NCI-H1930 (cell line): Measurements from ENCODE around the gene C5orf15.
"Not testable (repeated sequence)": the region's sequence is repeated elsewhere in the genome, so short reads cannot be mapped to it uniquely, and the experiment has no call there.

Source experiments
- DNase-seq, 2 experiments: peaks; one replicate each; lab custom pipeline; 2025; lab: John Stamatoyannopoulos, UW

C5orf15 gene

GRCh38 chr5:133994297-133994989 is 26.0 kb upstream of the C5orf15 start:
- no peak for DNase-seq

- DNase-seq, result no peak
These were observed 24.9 kb upstream of the C5orf15 start for GRCh38 chr5:133993185-133993936.

GRCh38 chr5:133992429-133993155 is 24.2 kb upstream of the C5orf15 start:
- DNase-seq, result no peak

DNA sequence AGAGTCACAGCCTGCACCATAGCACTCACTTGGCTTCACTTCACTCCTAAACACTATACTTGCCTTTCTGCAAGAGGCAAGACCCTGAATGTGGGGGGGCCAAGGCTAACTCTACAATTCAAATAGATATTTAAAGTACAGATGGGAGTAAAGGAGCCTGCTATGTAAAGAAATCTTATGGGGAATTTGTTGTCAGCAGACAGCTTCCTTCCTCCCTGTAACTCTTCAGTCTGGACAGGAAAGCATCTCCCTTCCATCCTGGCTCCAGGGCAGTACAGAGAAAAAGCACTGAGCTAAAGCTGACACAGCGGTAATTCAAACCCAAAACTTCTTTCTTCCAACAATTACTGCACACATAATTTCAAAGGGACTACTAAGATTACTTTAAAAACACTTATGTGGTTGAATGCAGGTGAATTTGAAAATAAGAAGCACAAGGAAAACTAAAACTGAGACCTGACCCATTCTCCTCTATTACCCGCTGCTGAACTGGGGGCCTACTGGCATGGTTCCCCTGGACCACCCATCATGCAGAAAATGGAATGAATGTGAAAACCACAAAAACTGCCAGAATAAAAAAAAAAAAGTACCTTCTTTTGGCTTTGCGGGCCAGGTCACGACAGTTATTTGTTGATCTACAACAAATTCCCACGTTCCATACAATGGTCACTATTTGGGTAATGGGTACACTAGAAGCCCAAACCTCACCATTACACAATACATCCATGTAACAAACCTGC is 22.9 kb upstream of the C5orf15 start:
- DNase-seq, result no peak

DNA sequence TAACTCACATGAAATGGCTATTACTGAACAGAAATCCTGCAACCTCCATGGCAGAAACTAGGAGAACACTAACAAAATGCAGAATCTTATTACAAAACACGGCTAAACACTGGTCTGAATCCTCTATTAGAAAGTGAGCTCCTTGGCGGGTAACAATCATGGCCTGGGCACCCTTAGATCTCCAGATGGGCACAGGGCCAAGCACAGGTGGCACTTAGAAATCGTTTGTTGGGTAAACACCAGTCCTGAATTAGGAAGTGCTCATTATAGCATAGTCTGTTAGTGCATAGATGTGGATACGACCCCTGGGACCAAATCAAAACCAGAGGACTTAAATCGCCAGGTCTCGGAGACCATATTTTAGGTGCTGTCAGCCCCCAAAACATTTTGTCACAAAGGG is 22.0 kb upstream of the C5orf15 start:
- DNase-seq, result no peak

DNA sequence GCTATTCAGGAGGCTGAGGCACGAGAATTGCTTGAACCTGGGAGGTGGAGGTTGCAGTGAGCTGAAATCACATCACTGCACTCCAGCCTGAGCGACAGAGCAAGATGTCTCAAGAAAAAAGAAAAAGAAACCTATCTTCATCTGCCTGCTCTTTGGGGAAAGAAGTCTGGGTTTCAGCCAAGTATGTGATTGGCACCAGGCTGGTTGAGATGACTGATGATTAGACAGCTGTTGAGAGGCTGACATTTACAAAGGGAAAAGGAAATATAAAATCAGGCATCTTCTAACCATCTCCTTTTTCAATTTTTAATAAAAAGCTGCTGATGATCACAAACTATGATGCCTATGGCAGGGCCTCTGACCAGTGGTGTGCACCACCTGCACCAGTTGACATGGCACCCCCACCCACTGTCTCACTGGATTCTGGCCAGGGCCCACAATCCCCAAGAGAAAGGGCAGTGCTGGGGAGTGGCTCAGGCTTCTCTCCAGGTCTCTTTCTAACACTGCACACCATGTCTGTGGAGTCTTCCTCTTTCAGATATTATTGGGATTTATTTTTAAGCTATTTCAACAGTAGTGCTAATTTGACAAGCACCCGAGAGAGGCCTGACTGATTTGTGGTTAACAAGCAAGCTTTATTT is 17.2 kb upstream of the C5orf15 start:
- no peak for DNase-seq

DNA sequence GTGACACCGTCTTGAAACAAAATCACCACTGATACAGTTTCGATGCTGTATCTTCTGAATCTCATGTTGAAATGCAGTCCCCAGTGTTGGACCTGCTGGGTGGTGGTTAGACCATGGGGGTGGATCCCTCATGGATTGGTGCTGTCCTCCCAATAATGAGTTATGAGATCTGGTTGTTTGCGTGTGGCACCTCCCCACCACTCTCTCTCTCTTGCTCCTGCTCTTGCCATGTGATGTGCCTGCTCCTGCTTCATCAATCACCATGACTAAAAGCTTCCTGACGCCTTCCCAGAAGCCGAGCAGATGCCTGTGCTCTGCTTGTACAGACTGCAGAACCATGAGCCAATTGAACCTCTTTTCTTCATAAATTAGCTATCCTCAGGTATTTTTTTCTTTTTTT is 15.2 kb upstream of the C5orf15 start:
- no peak for DNase-seq

DNA sequence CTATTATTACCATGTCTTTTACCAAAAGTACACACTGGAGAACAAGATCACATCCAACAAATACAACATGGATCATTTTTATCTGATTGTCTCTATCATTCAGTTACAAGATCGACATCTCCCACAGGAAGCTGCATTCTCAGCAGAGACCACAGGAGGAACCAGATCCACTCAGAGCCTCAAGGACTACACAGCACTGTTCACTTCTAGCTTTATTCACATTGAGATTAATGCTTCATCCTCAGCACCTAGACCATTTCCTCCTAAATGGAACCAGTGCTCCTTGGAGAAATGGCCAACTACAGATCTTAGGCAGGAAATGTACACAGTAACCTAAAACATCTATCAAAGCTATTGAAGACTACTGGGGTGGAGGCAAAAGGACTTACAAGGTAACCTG is 13.3 kb upstream of the C5orf15 start:
- DNase-seq, result no peak

DNA sequence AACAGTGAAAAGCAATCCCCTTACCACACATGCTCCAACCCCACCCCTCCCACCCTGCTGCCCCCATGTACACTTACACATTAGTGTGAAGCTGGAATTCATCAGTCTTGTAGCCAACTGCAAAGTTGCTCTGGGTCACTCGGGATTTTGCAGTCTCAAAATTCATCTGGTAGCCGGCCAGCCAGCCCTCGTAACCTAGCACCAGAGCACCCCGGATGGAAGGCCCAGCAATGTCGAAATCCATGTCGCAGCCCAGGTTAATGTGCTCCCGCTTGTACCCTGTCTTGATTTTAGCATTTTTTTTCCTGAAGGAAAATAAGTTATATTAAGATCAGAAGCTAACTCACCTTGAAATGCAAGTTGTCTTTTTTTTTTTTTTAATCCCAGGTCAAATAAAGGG is 12.2 kb upstream of the C5orf15 start:
- DNase-seq, result no peak

- no peak for DNase-seq
These were observed 10.5 kb upstream of the C5orf15 start for GRCh38 chr5:133978943-133979342.

DNA sequence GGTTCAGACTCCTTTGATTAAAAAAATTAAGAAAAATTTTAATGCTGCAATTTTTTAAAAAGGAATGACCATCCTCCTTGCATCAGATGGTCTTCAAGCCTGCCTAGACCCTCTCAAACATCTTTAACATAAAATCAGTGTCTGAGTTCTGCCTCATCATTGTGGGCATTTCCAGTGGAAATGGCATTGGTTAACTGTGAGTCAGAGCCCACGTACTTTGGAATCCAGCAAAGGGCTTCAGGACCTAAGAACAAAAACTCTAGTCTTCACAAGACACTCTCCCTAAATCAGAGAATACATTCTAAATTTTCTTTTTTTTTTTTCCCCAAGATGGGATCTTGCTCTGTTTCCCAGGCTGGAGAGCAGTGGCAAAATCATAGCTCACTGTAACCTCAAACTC is 9.4 kb upstream of the C5orf15 start:
- no peak for DNase-seq

DNA sequence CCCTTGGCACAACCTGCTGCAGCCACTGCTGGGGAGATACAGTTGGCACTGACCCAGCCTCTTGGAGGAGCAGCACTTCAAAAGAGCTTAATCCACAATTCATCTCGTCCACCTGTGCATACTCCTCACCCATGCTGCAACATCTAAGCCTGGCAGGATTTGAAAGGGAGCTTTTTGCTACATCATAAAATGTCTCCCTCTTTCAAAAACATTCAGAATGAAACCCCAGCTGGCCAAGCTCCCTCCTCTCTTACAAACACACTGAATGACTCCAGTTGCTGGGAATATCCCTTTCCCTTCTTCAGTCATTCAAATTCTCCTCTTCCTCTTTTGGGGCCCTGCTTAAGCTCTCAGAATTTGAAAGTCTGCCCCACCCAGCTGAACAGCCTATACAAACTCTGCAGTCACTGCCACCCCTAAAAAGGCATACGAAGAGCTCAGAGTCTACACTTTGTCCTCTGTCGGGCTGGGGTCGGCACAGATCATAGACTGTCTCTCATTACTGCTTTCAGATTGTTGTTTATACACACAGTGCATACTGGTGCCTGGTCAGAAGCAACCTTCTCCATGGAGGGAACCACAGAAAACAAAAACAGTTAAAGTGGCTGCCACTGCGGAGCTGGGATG is 8.8 kb upstream of the C5orf15 start:
- DNase-seq, result no peak

GRCh38 chr5:133975546-133975945 is 7.1 kb upstream of the C5orf15 start:
- DNase-seq, result not testable (repeated sequence)

DNA sequence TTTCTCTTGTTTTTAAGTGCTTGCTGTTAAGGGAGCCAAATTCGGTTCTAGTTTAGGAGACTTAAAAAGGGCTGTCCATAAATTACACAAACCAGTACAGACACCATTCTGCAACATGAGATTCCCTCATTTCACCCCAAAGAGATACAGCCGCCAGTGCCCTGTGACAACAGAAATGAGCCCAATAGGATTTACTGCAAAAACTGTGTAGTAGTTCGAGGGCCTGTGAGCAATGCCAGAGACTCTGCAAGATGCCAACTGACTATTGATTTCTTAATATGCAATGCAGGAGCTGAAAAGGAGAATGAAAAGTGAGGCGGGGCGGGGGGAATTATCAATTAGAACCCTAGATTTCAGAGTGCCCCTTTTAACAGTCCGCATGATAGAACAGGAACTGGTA is 5.7 kb upstream of the C5orf15 start:
- DNase-seq, result no peak

GRCh38 chr5:133970325-133970909 is 2.0 kb upstream of the C5orf15 start:
- DNase-seq, result no peak

- no peak for DNase-seq
These were observed 1.4 kb upstream of the C5orf15 start for GRCh38 chr5:133969654-133970324.

DNA sequence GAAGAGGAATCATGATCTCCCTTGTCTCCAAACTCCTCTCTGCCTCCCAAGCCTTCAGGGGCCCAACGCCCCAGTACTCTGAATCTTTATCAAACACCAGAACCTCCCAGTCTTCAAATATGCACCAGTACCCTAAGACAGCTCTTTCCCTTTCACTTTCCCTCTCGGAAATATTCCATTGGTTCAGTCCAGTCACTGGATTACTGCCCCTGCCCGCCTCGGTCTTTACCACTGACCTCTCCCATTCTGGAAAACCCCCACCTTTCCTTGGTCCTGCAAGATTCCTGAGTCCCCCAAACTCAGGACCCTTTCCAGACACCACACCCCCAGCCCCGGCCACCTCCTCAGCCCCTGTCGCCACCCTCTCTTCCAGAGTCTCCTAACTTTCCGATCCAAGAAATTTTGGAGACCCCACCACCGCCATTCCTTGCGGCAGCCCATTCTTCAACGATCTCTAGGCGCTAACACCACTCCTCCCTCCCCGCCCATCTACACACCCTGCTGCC is 674 bp downstream of the C5orf15 start:
- DNase-seq, result no peak

GRCh38 chr5:133967124-133967523 is 1.3 kb downstream of the C5orf15 start:
- DNase-seq, result no peak

DNA sequence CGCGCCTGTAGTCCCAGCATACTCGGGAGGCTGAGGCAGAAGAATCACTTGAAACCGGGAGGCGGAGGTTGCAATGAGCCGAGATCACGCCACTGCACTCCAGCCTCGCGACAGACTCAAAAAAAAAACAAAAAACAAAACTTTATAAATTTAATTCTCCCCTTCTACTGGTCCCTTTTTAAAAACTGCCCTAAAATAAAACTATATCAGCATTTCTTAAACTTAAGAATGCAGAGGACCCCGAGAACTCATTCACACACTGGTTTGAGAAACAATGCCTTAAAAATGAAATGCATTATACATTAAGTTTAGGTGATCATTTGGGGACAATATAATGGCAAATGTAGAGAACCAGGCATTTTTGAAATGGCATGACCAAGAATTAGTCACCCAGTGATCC is 2.3 kb downstream of the C5orf15 start:
- DNase-seq, result no peak

GRCh38 chr5:133963493-133964128 is 4.8 kb downstream of the C5orf15 start:
- no peak for DNase-seq
